ENCODE data around the gene CLCA1. TPM values are rescaled to one million over a fixed set of nuclear protein-coding genes. Genes with fewer than 3 reads are reported as not detected.

CLCA1 gene
- total and polyA plus RNA-seq, 10 of the 15 experiments (the other 5 are each of a cell fraction or from before 2014, with no cell fraction given), result 0.13 TPM; not detected in 9

GRCh38 chr1:86520789-86521521 is 52.2 kb downstream of the CLCA1 start (continued):
- no peak for TF ChIP-seq ZNF592 (IDR thresholded peaks at IDR 0.05)

GRCh38 chr1:86521522-86521891 is 52.8 kb downstream of the CLCA1 start:
- ATAC-seq (no peak), DNase-seq (ENCODE audit: low read depth, low spot score) (no peak), FAIRE-seq (no peak)
- H3K4me3 ChIP-seq, result no peak overlapping the region
- H2AFZ ChIP-seq (ENCODE audit: control insufficient read depth, low read depth, low read length), result no peak overlapping the region
- intact Hi-C loops (cut with micrococcal nuclease; ENCODE audit: unreplicated experiment), result no loop called here
- WGBS (ENCODE audit: insufficient coverage, insufficient replicate concordance, low lambda C conversion rate, missing lambda C conversion rate), result 19% methylated on average over 2 of the region's 2 CpGs
- POLR2A ChIA-PET, result no interaction called here
- no peaks in the 10 kb centered on the region for H3K27me3 ChIP-seq (replicated peaks in 1 of 2; ENCODE audit: control insufficient read depth in 2 of 2, insufficient read depth in 2 of 2, low read length in 1 of 2)
- no peaks in the 10 kb centered on the region for H4K20me1 ChIP-seq (ENCODE audit: control insufficient read depth, insufficient read depth)
- no peak overlapping the region for H3K27ac ChIP-seq (ENCODE audit: control insufficient read depth, insufficient read depth)
- SMC1A ChIA-PET (ENCODE audit: uncharacterized antibody, unreplicated experiment), result no interaction called here
- no peaks in the 10 kb centered on the region for H3K79me2 ChIP-seq (ENCODE audit: control insufficient read depth, insufficient read depth, low read length)
- RAD21 ChIA-PET (ENCODE audit: unreplicated experiment), result no interaction called here
- no peak overlapping the region for H3K9ac ChIP-seq (ENCODE audit: control insufficient read depth, insufficient read depth, low read length)
- BruUV-seq (replicated peaks), result no TSS peak
- CTCF ChIA-PET, result interaction anchor here (0.6 kb wide), 1 partner anchor 69 kb away, joined by 3 read pairs; no protein-coding TSS in a partner anchor
- in situ Hi-C loops (cut with MboI), result loop anchor here (25.0 kb wide), 1 partner anchor 566 kb away; no protein-coding TSS in a partner anchor
- no peaks in the 10 kb centered on the region for H3K9me3 ChIP-seq (replicated peaks; ENCODE audit: control insufficient read depth, insufficient read depth, low read length)
- no peak overlapping the region for H3K4me2 ChIP-seq (ENCODE audit: control insufficient read depth, insufficient read depth)
- H3K36me3 ChIP-seq (ENCODE audit: control insufficient read depth in 2 of 2, insufficient read depth in 2 of 2, low read length in 1 of 2), result no peaks in the 10 kb centered on the region
- H3K4me1 ChIP-seq (ENCODE audit: control insufficient read depth, insufficient read depth, low read length), result no peaks in the 10 kb centered on the region
- TF ChIP-seq RCOR1 (conservative IDR thresholded peaks at IDR 0.05; ENCODE audit: low read depth, low read length) (no peak), ELK1 (IDR thresholded peaks at IDR 0.05; ENCODE audit: low read depth, low read length) (no peak), WRNIP1 (IDR thresholded peaks at IDR 0.05; ENCODE audit: borderline replicate concordance, low read depth, low read length) (no peak), SUZ12 (IDR thresholded peaks at IDR 0.05; ENCODE audit: unreplicated experiment) (no peak), ATF7 (IDR thresholded peaks at IDR 0.05; ENCODE audit: low read depth) (no peak), E2F4 (IDR thresholded peaks at IDR 0.05; ENCODE audit: low read depth, low read length) (no peak), TAF1 (IDR thresholded peaks at IDR 0.05; ENCODE audit: borderline replicate concordance, low read depth, low read length) (no peak), NRF1 (conservative IDR thresholded peaks at IDR 0.05; ENCODE audit: low read depth, low read length) (no peak), PBX3 (IDR thresholded peaks at IDR 0.05; ENCODE audit: insufficient replicate concordance, low read depth, low read length) (no peak), BCL11A (IDR thresholded peaks at IDR 0.05; ENCODE audit: low read depth, low read length) (no peak)

All from GM12878 (cell line).